LHCN-M2 (cell line): Measurements from ENCODE around the gene PYGB. TPM values are rescaled to one million over a fixed set of nuclear protein-coding genes. Genes with fewer than 3 reads are reported as not detected.
"Not testable (repeated sequence)": the region's sequence is repeated elsewhere in the genome, so short reads cannot be mapped to it uniquely, and the experiment has no call there.

Experiments
- DNase-seq: peaks from one replicate; pipeline ENCODE4 v3.0.0-alpha.2; 2012; ENCODE audit warnings: low read depth
- total RNA-seq: library from RNA; depleted of rRNA; stranded (reverse); fragments of >200 nt; gene quantifications from 2 replicates; pipeline ENCODE4 v1.2.3, GENCODE V29; 2014

PYGB gene
- total RNA-seq, 1 experiment from 2014 or later = 149 TPM

- no peak for DNase-seq
These were observed 17.6 kb upstream of the PYGB start for GRCh38 chr20:25230166-25230831.

- peak; percentile 74 for DNase-seq
These were observed 14.7 kb upstream of the PYGB start for GRCh38 chr20:25233016-25233772.

- peak; percentile 40 for DNase-seq
These were observed 13.7 kb upstream of the PYGB start for GRCh38 chr20:25234009-25234849.

- no peak for DNase-seq
These were observed 11.2 kb upstream of the PYGB start for GRCh38 chr20:25236450-25237304.

GRCh38 chr20:25237610-25238318 lies 10.1 kb upstream of the PYGB start:
- peak; percentile 100 for DNase-seq

GRCh38 chr20:25238319-25239037 lies 9.4 kb upstream of the PYGB start:
- peak; percentile 54 for DNase-seq

GRCh38 chr20:25239387-25240370 lies 8.2 kb upstream of the PYGB start:
- no peak for DNase-seq

- DNase-seq = not testable (repeated sequence)
These were observed 6.8 kb upstream of the PYGB start for GRCh38 chr20:25240851-25241658.

- DNase-seq = not testable (repeated sequence)
These were observed 6.3 kb upstream of the PYGB start for GRCh38 chr20:25241659-25241955.

GRCh38 chr20:25242231-25242630 lies 5.7 kb upstream of the PYGB start:
- no peak for DNase-seq

- no peak for DNase-seq
These were observed 4.4 kb upstream of the PYGB start for GRCh38 chr20:25243416-25243979.

- no peak for DNase-seq
These were observed 2.9 kb upstream of the PYGB start for GRCh38 chr20:25244976-25245375.

- DNase-seq = no peak
These were observed 2.4 kb upstream of the PYGB start for GRCh38 chr20:25245461-25245860.

GRCh38 chr20:25246182-25246999 lies 1.5 kb upstream of the PYGB start:
- DNase-seq = no peak

GRCh38 chr20:25247000-25247517 lies 826 bp upstream of the PYGB start:
- peak; percentile 67 for DNase-seq

GRCh38 chr20:25247518-25247955 lies 348 bp upstream of the PYGB start:
- DNase-seq = no peak

GRCh38 chr20:25248786-25249172 lies 894 bp downstream of the PYGB start:
- no peak for DNase-seq
